Caco-2 (cell line): ENCODE measurements around the gene IL27RA. TPM values are rescaled to one million over a fixed set of nuclear protein-coding genes. Genes with fewer than 3 reads are reported as not detected.

Experiments used
- BruUV-seq: library from RNA; stranded (reverse); fragments of 400-500 nt; replicated peaks from 2 replicates; lab custom pipeline; 2021; lab: Mats Ljungman, UMichigan
- CTCF ChIA-PET: fragments of 300-600 bp; sonication (Branson Sonifier 250); formaldehyde crosslinking; loops from one replicate; lab custom pipeline; 2022; ENCODE audit warnings: antibody characterized with exemption; lab: Charles Lee
- POLR2A ChIA-PET: fragments of 300-600 bp; sonication (Branson Sonifier 250); formaldehyde crosslinking; loops from one replicate; lab custom pipeline; 2022; ENCODE audit warnings: antibody characterized with exemption; lab: Charles Lee
- DNase-seq, 2 experiments: peaks; one replicate each; pipeline versions ENCODE4 v3.0.0 to v3.0.0-alpha.2; 2020 to 2022
- H3K27me3 ChIP-seq: replicated peaks from 2 replicates; pipeline ENCODE4 v1.6.0; 2011; ENCODE audit warnings: low read length; ENCODE audit not compliant: control insufficient read depth, insufficient read depth
- H3K36me3 ChIP-seq: 2 replicates; pipeline ENCODE4 v1.5.1; 2011; ENCODE audit warnings: low read length; ENCODE audit not compliant: control insufficient read depth, insufficient read depth
- H3K4me1 ChIP-seq: fragments of 250-450 bp; sonication (Bioruptor Pico); 2 replicates; pipeline ENCODE4 v1.5.1; 2020; ENCODE audit warnings: mild to moderate bottlenecking
- H3K4me3 ChIP-seq: 2 replicates; pipeline ENCODE4 v1.5.1; 2011; ENCODE audit warnings: low read depth, mild to moderate bottlenecking, control low read depth, low read length
- H3K9me3 ChIP-seq: fragments of 250-450 bp; sonication (Bioruptor Pico); 2 replicates; pipeline ENCODE4 v1.5.1; 2020; ENCODE audit warnings: mild to moderate bottlenecking, moderate library complexity
- H3K27ac Mint-ChIP-seq: one replicate; pipeline ENCODE4 v1.8.0; 2022; ENCODE audit warnings: mixed read lengths; ENCODE audit not compliant: unreplicated experiment
- H3K27me3 Mint-ChIP-seq: one replicate; pipeline ENCODE4 v1.8.0; 2022; ENCODE audit warnings: mixed read lengths; ENCODE audit not compliant: insufficient read depth, unreplicated experiment
- H3K36me3 Mint-ChIP-seq: one replicate; pipeline ENCODE4 v1.8.0; 2022; ENCODE audit warnings: mild to moderate bottlenecking, mixed read lengths; ENCODE audit not compliant: insufficient read depth, unreplicated experiment
- H3K4me1 Mint-ChIP-seq: one replicate; pipeline ENCODE4 v1.8.0; 2022; ENCODE audit warnings: low read depth, mixed read lengths; ENCODE audit not compliant: unreplicated experiment
- H3K4me3 Mint-ChIP-seq: one replicate; pipeline ENCODE4 v1.8.0; 2022; ENCODE audit warnings: mild to moderate bottlenecking, moderate library complexity, mixed read lengths; ENCODE audit not compliant: unreplicated experiment
- H3K9me3 Mint-ChIP-seq: one replicate; pipeline ENCODE4 v1.8.0; 2022; ENCODE audit warnings: mixed read lengths; ENCODE audit not compliant: unreplicated experiment
- CTCF ChIP-seq, 2 experiments: fragments of 200-600 bp in 1 of 2; IDR thresholded peaks; 1 replicate in 1 of 2; 2 replicates in 1 of 2; pipeline versions ENCODE4 v1.5.1 to v1.8.0; 2011 to 2022; ENCODE audit warnings: antibody characterized with exemption in 1 of 2, control low read depth in 1 of 2, inconsistent platforms in 1 of 2, low read depth in 1 of 2, low read length in 1 of 2, mild to moderate bottlenecking in 1 of 2, moderate library complexity in 1 of 2; ENCODE audit not compliant: insufficient read depth in 1 of 2, severe bottlenecking in 1 of 2, unreplicated experiment in 1 of 2
- intact Hi-C: fragments of 100-400 bp; cut with micrococcal nuclease; formaldehyde crosslinking; loops from one replicate; pipeline ENCODE4 v1.10.0; 2022; ENCODE audit not compliant: unreplicated experiment
- total RNA-seq: library from RNA; stranded (reverse); gene quantifications from 2 replicates; pipeline ENCODE4 v1.2.3, GENCODE V29; 2022

IL27RA gene
- total RNA-seq, 1 experiment from 2014 or later, result 4.7 TPM

DNA sequence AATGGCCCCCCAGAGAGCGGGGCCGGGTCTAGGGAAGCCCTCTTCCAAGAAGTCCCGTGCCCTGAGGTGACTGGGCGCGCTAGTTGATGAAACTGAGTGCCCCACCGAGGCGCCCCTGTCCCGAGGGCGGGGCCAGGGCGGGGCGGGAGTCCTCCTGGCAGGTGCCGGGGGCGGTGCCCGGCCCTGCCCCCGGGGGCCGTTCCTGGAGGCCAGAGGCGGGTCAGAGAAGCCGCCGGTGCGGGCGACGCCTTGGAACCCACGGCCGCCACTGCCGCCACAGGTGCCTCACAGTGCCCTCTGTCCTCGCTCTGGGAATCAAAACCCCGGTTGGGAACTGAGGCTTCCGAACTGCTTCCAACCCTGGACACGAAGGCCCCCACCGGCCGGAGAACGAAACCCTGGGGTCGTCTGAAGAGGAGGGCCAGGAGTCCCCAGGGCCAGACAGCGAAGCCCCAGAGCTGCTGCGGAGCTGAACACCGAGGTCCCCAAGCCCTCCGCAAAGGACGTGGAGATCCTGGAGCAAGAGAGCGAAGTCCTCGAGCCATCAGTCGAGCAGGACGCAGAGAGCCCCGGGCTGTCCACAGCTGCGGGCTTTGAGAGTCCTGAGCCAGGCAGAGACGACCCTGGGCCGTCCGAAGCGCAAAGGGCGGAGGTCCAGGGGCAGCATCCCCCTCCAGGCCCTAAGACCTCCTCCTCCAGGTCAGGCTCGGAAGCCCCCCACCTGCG is 41.1 kb downstream of the IL27RA start, which contains the start of gene MISP3:
Gene MISP3 (plus strand): TSS at position 252 of the 726 bp plus-strand sequence. CDS start 524 bp downstream, outside the sequence.
- H3K4me3 Mint-ChIP-seq, result peak within 1 kb of the TSS; percentile 100
- ChIA-PET CTCF (interaction anchor here (0.5 to 1.9 kb wide), 9 partner anchors 9 to 192 kb away, joined by 3 to 8 read pairs (median 3); partner anchors contain the start of genes ASF1B, DCAF15, IL27RA and PALM3), POLR2A (interaction anchor here (0.5 kb wide), 1 partner anchor 161 kb away, joined by 3 read pairs; no protein-coding TSS in a partner anchor)
- Histone ChIP-seq H3K4me1 (no peaks in the 10 kb centered on the region), H3K4me3 (peak within 1 kb of the TSS; percentile 84), H3K9me3 (no peaks in the 10 kb centered on the region), H3K36me3 (no peaks in the 10 kb centered on the region), H3K27me3 (no peaks in the 10 kb centered on the region)
- no peaks in the 10 kb centered on the region for H3K4me1 Mint-ChIP-seq
- peak within 1 kb of the TSS; percentile 97 for H3K27ac Mint-ChIP-seq
- BruUV-seq, result TSS peak; percentile 62
- intact Hi-C loops, result loop anchor here (5.0 to 10.0 kb wide), 2 partner anchors 65 to 98 kb away; partner anchors contain the start of gene ASF1B
- H3K36me3 Mint-ChIP-seq, result peaks cover 12% of the 10 kb centered on the region
- TF ChIP-seq CTCF (IDR thresholded peaks at IDR 0.05; ENCODE audit: insufficient read depth in 1 of 2, low read depth in 1 of 2, low read length in 1 of 2, severe bottlenecking in 1 of 2, unreplicated experiment in 1 of 2), result no peak
- no peaks in the 10 kb centered on the region for H3K27me3 Mint-ChIP-seq
- DNase-seq, result peak; percentile 55 to 73
- H3K9me3 Mint-ChIP-seq, result no peaks in the 10 kb centered on the region

DNA sequence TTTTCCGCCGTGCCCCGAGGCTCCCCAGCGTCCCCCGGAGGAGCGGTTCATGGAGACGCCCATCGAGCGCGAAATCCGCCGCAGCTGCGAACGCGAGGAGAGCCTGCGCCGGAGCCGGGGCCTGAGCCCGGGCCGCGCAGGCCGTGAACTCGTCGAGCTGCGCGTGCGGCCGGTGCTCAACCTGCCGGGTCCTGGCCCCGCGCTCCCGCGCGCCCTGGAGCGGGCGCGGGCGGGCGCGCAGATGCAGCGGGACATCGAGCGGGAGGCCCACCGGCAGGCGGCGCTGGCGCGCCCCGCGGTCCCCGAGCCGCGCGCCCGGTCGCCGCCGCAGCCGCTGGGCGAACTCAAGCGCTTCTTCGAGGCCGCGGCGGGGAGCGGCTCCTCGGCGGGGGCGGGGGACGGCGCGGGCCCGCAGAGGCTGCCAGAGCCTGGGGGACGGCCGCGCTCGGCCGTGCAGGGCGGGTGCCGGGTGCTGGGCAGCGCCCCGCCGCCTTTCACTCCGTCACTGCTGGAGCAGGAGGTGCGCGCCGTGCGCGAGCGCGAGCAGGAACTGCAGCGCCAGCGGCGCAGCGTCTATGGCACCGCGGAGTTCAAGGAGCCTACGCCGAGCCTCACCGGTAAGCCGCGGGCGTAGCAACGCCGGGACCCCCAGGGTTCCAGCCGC is 41.8 kb downstream of the IL27RA start:
- Histone ChIP-seq H3K27me3 (no peaks in the 10 kb centered on the region), H3K4me1 (no peaks in the 10 kb centered on the region), H3K4me3 (peak overlapping the region; percentile 84), H3K9me3 (no peaks in the 10 kb centered on the region), H3K36me3 (no peaks in the 10 kb centered on the region)
- peak; percentile 54 to 85 for DNase-seq
- no peaks in the 10 kb centered on the region for H3K9me3 Mint-ChIP-seq
- no TSS peak for BruUV-seq
- peak overlapping the region; percentile 100 for H3K4me3 Mint-ChIP-seq
- H3K27me3 Mint-ChIP-seq, result no peaks in the 10 kb centered on the region
- intact Hi-C loops, result loop anchor here (5.0 to 10.0 kb wide), 2 partner anchors 64 to 99 kb away; partner anchors contain the start of gene ASF1B
- H3K36me3 Mint-ChIP-seq, result peaks cover 12% of the 10 kb centered on the region
- ChIA-PET POLR2A (interaction anchor here (0.8 kb wide), 1 partner anchor 63 kb away, joined by 5 read pairs; the partner anchor contains the start of gene ASF1B), CTCF (interaction anchor here (0.5 to 1.9 kb wide), 10 partner anchors 10 to 211 kb away, joined by 3 to 7 read pairs (median 3); partner anchors contain the start of genes ASF1B and IL27RA)
- peak overlapping the region; percentile 97 for H3K27ac Mint-ChIP-seq
- H3K4me1 Mint-ChIP-seq, result no peaks in the 10 kb centered on the region
- peak in 1 of 2 experiments; percentile 36 for TF ChIP-seq CTCF (IDR thresholded peaks at IDR 0.05; ENCODE audit: insufficient read depth in 1 of 2, low read depth in 1 of 2, low read length in 1 of 2, severe bottlenecking in 1 of 2, unreplicated experiment in 1 of 2)
